Fibroblast of skin of back (primary cell): Measurements from ENCODE around the gene UBE2U.

Experiments
- DNase-seq: peaks from one replicate; pipeline ENCODE4 v3.0.0-alpha.2; 2013

UBE2U gene

DNA sequence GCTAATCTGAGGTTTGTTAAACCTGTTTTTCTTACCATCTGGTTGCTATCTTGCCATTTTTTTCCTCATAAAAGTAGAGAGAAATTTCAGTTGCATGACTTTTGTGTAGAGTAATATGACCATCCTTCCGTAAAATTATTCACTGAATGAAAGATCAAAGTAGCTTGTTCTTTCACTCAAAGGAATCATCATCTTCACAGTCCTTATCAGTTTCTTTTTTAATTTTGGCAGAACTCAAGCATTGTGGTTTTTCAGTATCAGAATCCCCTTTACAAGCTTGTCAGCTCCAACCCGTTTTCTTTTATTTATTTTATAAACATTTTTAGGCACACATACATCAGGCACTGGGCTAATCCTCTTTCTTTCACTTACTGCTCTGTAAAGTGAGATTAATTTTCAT, 91.7 kb downstream of the UBE2U start:
- no peak for DNase-seq

DNA sequence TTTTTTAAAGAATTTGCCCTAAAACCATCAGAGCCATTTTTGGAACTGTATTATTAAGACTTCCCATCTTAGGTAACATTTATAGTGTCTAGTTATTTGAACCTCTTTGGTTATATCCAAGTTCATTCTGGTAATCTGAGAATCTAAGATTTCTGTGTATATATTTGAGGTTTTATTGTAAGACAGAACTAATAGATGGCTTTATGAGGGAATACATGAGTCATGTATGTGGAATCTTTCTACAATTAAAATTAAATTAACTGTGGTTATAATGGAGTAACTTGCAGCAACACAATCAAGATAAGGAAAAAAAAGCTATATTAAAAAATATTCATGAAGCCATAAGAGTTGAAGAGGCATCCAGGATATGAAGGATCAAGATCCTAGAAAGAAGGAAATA, 92.1 kb downstream of the UBE2U start:
- DNase-seq = no peak

GRCh38 chr1:64296459-64296858, 93.0 kb downstream of the UBE2U start:
- DNase-seq = no peak

DNA sequence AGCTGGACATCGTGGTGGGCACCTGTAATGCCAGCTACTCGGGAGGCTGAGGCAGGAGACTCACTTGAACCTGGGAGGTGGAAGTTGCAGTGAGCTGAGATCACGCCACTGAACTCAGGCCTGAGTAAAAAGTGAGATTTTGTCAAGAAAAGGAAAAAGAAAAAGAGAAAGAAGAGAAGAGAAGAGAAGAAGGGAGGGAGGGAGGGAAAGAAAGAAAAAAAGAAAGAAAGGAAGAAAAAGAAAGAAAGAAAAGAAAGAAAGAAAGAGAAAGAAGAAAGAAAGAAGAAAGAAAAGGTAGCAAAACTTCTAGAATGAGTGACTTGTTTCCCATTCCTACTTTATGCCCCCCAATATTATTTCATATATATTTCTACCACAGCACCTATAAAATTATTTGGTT, 98.8 kb downstream of the UBE2U start:
- DNase-seq = no peak

- peak; percentile 15 for DNase-seq
Observed at GRCh38 chr1:64302971-64303370, 99.5 kb downstream of the UBE2U start.

- DNase-seq = no peak
Observed at GRCh38 chr1:64304823-64305222, 101.4 kb downstream of the UBE2U start.

- no peak for DNase-seq
Observed at GRCh38 chr1:64308866-64309265, 105.4 kb downstream of the UBE2U start.

- no peak for DNase-seq
Observed at GRCh38 chr1:64309431-64309831, 106.0 kb downstream of the UBE2U start.

DNA sequence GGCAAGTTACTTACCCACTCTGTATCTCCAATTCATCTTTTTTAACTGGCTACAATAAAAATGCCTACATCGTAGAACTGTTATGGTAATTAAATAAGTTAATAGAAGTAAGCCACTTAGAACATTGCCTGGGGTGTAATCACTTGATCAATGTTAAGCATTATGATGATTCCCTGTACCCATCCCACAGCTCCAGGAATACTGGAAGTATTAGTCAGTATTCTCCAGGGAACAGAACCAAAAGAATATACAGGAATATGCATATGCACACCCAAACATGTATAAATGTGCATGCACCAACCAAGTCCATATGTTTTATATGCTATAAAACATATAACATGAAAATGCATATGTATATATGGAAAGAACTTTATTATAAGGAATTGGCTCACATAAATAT, 107.3 kb downstream of the UBE2U start:
- peak; percentile 9 for DNase-seq

DNA sequence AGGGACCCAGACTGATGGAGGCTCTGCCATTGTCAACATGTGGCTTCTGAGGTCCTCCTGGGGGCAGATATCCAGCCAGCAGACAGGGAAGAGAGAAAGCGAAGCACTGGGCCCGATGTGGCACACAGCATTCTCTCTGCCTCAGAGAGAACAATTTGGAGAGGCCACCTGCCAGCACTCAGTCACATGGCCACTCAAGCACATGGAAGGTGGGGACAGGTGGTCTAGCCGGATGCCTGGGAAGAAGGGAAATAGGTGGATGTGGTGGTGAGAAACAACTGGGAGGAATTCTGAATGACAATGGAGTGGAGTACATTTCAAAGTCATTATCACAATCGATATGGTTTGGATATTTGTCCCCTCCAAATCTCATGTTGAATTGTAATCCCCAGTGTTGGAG, 109.0 kb downstream of the UBE2U start:
- DNase-seq = no peak

GRCh38 chr1:64315402-64315801, 112.0 kb downstream of the UBE2U start:
- DNase-seq = no peak
